Endothelial cell of umbilical vein (primary cell): ENCODE measurements around the gene CNDP1. TPM values are rescaled to one million over a fixed set of nuclear protein-coding genes. Genes with fewer than 3 reads are reported as not detected.

Source experiments
- BruUV-seq: library from RNA; stranded (reverse); fragments of 400-500 nt; replicated peaks from 2 replicates; lab custom pipeline; 2021; lab: Mats Ljungman, UMichigan
- CTCF ChIA-PET: fragments of 300-600, 350-600 bp; sonication (Branson Sonifier 250); formaldehyde crosslinking; loops from one replicate; lab custom pipeline; 2021; ENCODE audit warnings: antibody characterized with exemption, inconsistent platforms; lab: Charles Lee
- POLR2A ChIA-PET: fragments of 300-600, 350-600 bp; sonication (Branson Sonifier 250); formaldehyde crosslinking; loops from one replicate; lab custom pipeline; 2021; ENCODE audit warnings: antibody characterized with exemption, inconsistent platforms; lab: Charles Lee
- DNase-seq: peaks from one replicate; pipeline ENCODE4 v3.0.0-alpha.2; 2011; ENCODE audit warnings: low read depth, low spot score
- FAIRE-seq: peaks from 2 replicates; lab custom pipeline; 2011; peaks lifted over from hg19 to GRCh38; lab: Jason Lieb, UNC
- H2AFZ ChIP-seq: 2 replicates; pipeline ENCODE4 v1.6.0; 2012; ENCODE audit warnings: low read depth, low read length, control low read depth, inconsistent platforms
- H3K27ac ChIP-seq: 2 replicates; pipeline ENCODE4 v1.5.1; 2011; ENCODE audit warnings: low read depth, mild to moderate bottlenecking, control low read depth, low read length, moderate library complexity; ENCODE audit not compliant: insufficient read depth
- H3K27me3 ChIP-seq, 2 experiments: 2 replicates each; pipeline versions ENCODE4 v1.6.0 to v1.6.1; 2011; ENCODE audit warnings: low read length in 2 of 2, mixed read lengths in 1 of 2; ENCODE audit not compliant: control insufficient read depth in 2 of 2, insufficient read depth in 2 of 2
- H3K36me3 ChIP-seq, 2 experiments: 2 replicates in 1 of 2; 3 replicates in 1 of 2; pipeline ENCODE4 v1.5.1; 2011; ENCODE audit warnings: low read length in 2 of 2, mild to moderate bottlenecking in 1 of 2, moderate library complexity in 1 of 2; ENCODE audit not compliant: control insufficient read depth in 2 of 2, insufficient read depth in 2 of 2; ENCODE audit errors: extremely low read depth in 1 of 2
- H3K4me1 ChIP-seq: 3 replicates; pipeline ENCODE4 v1.5.1; 2011; ENCODE audit warnings: mild to moderate bottlenecking, low read length; ENCODE audit not compliant: control insufficient read depth, insufficient read depth; ENCODE audit errors: extremely low read depth
- H3K4me2 ChIP-seq: 2 replicates; pipeline ENCODE4 v1.6.1; 2011; ENCODE audit warnings: low read length, control low read depth, mixed read lengths; ENCODE audit not compliant: insufficient read depth
- H3K4me3 ChIP-seq, 3 experiments: fragments of 200-600 bp in 1 of 3; sonication (generic), shearing (Covaris generic) in 1 of 3; replicated peaks in 1 of 3; 2 replicates each; pipeline ENCODE4 v1.5.1; 2011 to 2016; ENCODE audit warnings: control low read depth in 3 of 3, low read length in 3 of 3, mild to moderate bottlenecking in 2 of 3, inconsistent platforms in 1 of 3, low read depth in 1 of 3, moderate library complexity in 1 of 3; ENCODE audit not compliant: insufficient read depth in 1 of 3
- H3K79me2 ChIP-seq: 2 replicates; pipeline ENCODE4 v1.6.0; 2012; ENCODE audit warnings: low read length, inconsistent platforms; ENCODE audit not compliant: control insufficient read depth, insufficient read depth
- H3K9ac ChIP-seq: replicated peaks from 2 replicates; pipeline ENCODE3; 2011; ENCODE audit warnings: low read length, control low read depth; ENCODE audit not compliant: insufficient read depth; ENCODE audit errors: extremely low read depth
- H3K9me1 ChIP-seq: replicated peaks from 3 replicates; pipeline ENCODE4 v1.6.0; 2011; ENCODE audit warnings: mild to moderate bottlenecking, low read length; ENCODE audit not compliant: control insufficient read depth, insufficient read depth; ENCODE audit errors: extremely low read depth
- H3K9me3 ChIP-seq: replicated peaks from 2 replicates; pipeline ENCODE4 v1.5.1; 2012; ENCODE audit warnings: low read length, inconsistent platforms; ENCODE audit not compliant: control insufficient read depth, insufficient read depth
- H4K20me1 ChIP-seq: replicated peaks from 2 replicates; pipeline ENCODE3; 2011; ENCODE audit warnings: mild to moderate bottlenecking, low read length; ENCODE audit not compliant: control insufficient read depth, insufficient read depth; ENCODE audit errors: extremely low read depth
- FOS ChIP-seq: IDR thresholded peaks from 2 replicates; pipeline ENCODE4 v1.6.1; 2011; ENCODE audit warnings: mild to moderate bottlenecking, low read length, moderate library complexity, borderline replicate concordance; ENCODE audit not compliant: insufficient read depth
- MYC ChIP-seq: IDR thresholded peaks from one replicate; pipeline ENCODE4 v1.6.1; 2011; ENCODE audit warnings: mild to moderate bottlenecking, low read depth, low read length
- POLR2AphosphoS5 ChIP-seq: IDR thresholded peaks from 2 replicates; pipeline ENCODE4 v1.6.1; 2012; ENCODE audit warnings: low read depth, mild to moderate bottlenecking, control low read depth, low read length, moderate library complexity; ENCODE audit not compliant: insufficient read depth
- dilution Hi-C: fragments of 300-500 bp; cut with MboI; formaldehyde crosslinking; loops from one replicate; pipeline ENCODE4 v1.15.0; 2019; ENCODE audit warnings: low sequenced_read_pairs; ENCODE audit not compliant: extremely low pct_ligation_motif_present
- intact Hi-C: fragments of 100-400 bp; cut with micrococcal nuclease; formaldehyde crosslinking; loops from one replicate; pipeline ENCODE4 v1.10.0; 2022
- polyA plus RNA-seq, 4 experiments: library from polyadenylated mRNA; depleted of rRNA in 3 of 4; stranded (reverse) in 3 of 4; unstranded in 1 of 4; fragments of >200 nt; gene quantifications; 2 replicates each; pipeline versions ENCODE4 v1.2.1 to v1.2.3, GENCODE V29; 2011 to 2012; ENCODE audit warnings: missing spikeins in 1 of 4
- total RNA-seq: library from RNA; stranded (reverse); gene quantifications from 2 replicates; pipeline ENCODE4 v1.2.3, GENCODE V29; 2021
- TF ChIP-seq, protein P1 (sequence below), 2 donors: IDR thresholded peaks; 1 replicate in 1 of 2; 2 replicates in 1 of 2; pipeline ENCODE4 v1.5.1; 2011; ENCODE audit warnings: low read length in 2 of 2, mild to moderate bottlenecking in 2 of 2, moderate library complexity in 2 of 2, control low read depth in 1 of 2, inconsistent platforms in 1 of 2, low read depth in 1 of 2; ENCODE audit not compliant: insufficient read depth in 1 of 2; ENCODE audit errors: extremely low read depth in 1 of 2
- TF ChIP-seq, protein P2 (sequence below): IDR thresholded peaks from 2 replicates; pipeline ENCODE4 v1.6.1; 2011; ENCODE audit not compliant: insufficient read depth, insufficient read length

The CNDP1 gene
- total and polyA plus RNA-seq, 2 donors (not counting 3 experiments of a cell fraction or from before 2014, with no cell fraction given), result not detected

DNA sequence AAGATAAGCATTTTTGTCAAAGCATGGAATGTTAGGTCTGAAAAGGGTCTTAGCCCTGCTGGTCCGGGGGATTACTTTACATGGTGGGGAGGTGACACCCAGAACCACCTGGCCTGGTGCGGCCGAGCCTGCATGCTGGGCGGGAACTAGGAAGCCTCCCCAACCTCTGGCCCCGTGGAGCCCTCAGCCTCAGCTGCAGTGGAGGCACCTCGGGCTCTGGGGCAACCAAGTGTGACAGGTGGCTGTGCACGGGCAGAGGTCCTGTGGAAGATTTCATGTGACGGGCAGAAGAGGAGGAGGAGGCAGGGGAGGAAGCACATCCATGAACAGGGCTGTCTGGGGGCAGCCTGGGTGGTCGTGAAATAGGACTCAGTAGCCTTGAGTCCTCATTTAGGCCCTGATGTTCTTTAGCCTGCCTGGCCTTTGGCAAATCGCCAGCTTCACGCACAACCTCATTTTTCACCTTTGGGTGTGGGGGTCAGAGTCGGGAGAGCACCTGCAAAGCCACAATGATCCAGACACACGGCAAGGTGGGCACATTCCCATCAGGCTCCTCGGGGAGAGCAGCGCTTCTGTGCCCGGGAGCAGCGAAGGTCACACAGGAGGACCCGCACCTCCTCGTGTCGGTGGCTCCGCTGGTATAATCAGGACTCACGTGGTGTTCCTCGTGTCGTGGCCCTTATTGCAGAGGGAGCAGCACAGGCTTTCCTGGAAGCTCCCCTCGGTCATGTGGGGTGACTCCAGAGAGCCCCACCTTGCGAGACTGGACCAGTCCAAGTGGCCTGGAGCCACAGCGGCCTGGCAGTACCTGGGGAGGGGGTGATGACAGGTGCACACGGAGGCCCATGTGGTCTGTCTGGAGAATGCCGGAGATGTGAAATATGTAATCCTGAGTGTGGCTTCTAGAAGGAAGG, 24.2 kb upstream of the CNDP1 start:
- no peaks in the 10 kb centered on the region for H3K4me1 ChIP-seq
- H3K9me1 ChIP-seq, result no peaks in the 10 kb centered on the region
- DNase-seq, result no peak
- no peaks in the 10 kb centered on the region for H3K9me3 ChIP-seq
- H3K27me3 ChIP-seq, result no peaks in the 10 kb centered on the region
- H3K27ac ChIP-seq, result no peak overlapping the region
- peaks cover 10 to 36% of the 10 kb centered on the region in 2 experiments for H3K36me3 ChIP-seq
- H4K20me1 ChIP-seq, result no peaks in the 10 kb centered on the region
- ChIA-PET CTCF (no interaction called here), POLR2A (no interaction called here)
- TF ChIP-seq POLR2AphosphoS5 (no peak), MYC (no peak)
- TF ChIP-seq, protein P1, sequence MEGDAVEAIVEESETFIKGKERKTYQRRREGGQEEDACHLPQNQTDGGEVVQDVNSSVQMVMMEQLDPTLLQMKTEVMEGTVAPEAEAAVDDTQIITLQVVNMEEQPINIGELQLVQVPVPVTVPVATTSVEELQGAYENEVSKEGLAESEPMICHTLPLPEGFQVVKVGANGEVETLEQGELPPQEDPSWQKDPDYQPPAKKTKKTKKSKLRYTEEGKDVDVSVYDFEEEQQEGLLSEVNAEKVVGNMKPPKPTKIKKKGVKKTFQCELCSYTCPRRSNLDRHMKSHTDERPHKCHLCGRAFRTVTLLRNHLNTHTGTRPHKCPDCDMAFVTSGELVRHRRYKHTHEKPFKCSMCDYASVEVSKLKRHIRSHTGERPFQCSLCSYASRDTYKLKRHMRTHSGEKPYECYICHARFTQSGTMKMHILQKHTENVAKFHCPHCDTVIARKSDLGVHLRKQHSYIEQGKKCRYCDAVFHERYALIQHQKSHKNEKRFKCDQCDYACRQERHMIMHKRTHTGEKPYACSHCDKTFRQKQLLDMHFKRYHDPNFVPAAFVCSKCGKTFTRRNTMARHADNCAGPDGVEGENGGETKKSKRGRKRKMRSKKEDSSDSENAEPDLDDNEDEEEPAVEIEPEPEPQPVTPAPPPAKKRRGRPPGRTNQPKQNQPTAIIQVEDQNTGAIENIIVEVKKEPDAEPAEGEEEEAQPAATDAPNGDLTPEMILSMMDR (IDR thresholded peaks at IDR 0.05; ENCODE audit: extremely low read depth in 1 of 2, insufficient read depth in 1 of 2, low read depth in 1 of 2, low read length in 2 of 2), result no peak
- intact Hi-C loops, result no loop called here
- FAIRE-seq, result no peak
- no peak overlapping the region for H3K4me3 ChIP-seq
- BruUV-seq, result no TSS peak
- no peak overlapping the region for H2AFZ ChIP-seq
- no peaks in the 10 kb centered on the region for H3K79me2 ChIP-seq
- dilution Hi-C loops, result no loop called here
- H3K4me2 ChIP-seq, result no peak overlapping the region
- no peak overlapping the region for H3K9ac ChIP-seq

DNA sequence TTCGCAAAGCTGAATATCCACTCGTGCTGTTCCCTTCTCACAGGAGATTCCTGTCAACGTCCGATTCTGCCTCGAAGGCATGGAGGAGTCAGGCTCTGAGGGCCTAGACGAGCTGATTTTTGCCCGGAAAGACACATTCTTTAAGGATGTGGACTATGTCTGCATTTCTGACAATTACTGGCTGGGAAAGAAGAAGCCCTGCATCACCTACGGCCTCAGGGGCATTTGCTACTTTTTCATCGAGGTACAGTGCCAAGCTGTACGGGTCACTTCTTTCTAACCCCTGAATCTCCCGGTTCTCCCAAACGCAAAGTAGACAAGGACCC, 23.6 kb upstream of the CNDP1 start:
- Histone ChIP-seq H4K20me1 (no peaks in the 10 kb centered on the region), H3K9ac (no peak overlapping the region), H3K9me3 (no peaks in the 10 kb centered on the region), H3K9me1 (no peaks in the 10 kb centered on the region), H3K27ac (no peak overlapping the region), H3K4me1 (no peaks in the 10 kb centered on the region), H3K79me2 (no peaks in the 10 kb centered on the region), H2AFZ (no peak overlapping the region), H3K27me3 (no peaks in the 10 kb centered on the region), H3K36me3 (peaks cover 10 to 40% of the 10 kb centered on the region in 2 experiments), H3K4me2 (no peak overlapping the region), H3K4me3 (no peak overlapping the region)
- DNase-seq (no peak), FAIRE-seq (no peak)
- CTCF ChIA-PET, result no interaction called here
- no TSS peak for BruUV-seq
- TF ChIP-seq FOS (no peak), MYC (no peak)
- TF ChIP-seq, protein P2, sequence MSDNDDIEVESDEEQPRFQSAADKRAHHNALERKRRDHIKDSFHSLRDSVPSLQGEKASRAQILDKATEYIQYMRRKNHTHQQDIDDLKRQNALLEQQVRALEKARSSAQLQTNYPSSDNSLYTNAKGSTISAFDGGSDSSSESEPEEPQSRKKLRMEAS, result no peak
- POLR2A ChIA-PET, result no interaction called here
- dilution Hi-C loops, result no loop called here
- intact Hi-C loops, result no loop called here
